ENCODE results near the gene IL23A. TPM values are rescaled to one million over a fixed set of nuclear protein-coding genes. Genes with fewer than 3 reads are reported as not detected.

Gene IL23A
- total RNA-seq, 1 experiment from 2014 or later, result 2.0 TPM

DNA sequence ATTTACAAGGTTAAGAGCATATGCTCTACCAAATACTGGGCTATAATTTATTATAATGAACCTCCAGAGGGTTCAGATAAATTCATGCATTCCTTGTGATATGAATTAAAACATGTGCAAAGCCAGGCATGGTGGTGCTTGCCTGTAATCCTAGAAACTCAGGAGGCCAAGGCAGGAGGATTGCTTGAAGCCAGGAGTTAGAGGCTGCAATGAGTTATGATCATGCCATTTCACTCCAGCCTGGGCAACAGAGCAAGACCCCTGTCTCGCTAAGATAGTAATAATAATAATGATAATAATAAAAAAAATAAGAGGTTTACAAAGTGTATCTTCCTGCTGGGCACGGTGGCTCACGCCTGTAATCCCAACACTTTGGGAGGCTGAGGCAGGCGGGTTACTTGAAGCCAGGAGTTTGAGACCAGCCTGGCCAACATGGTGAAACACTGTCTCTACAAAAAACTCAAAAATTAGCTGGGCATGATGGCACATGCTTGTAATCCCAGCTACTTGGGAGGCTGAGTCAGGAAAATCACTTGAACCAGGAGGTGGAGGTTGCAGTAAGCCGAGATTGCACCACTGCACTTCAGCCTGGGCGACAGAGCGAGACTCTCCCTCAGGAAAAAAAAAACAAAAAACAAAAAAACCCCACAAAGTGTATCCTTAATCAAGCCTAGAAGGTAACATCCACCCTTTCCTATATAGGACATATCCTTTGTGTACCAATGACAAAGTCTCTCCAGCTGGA lies 31.3 kb upstream of the IL23A start:
- Histone ChIP-seq H3K9me3 (ENCODE audit: control insufficient read depth, low read depth, low read length) (no peaks in the 10 kb centered on the region), H3K23me2 (ENCODE audit: insufficient read length, low read depth, low read length, poor library complexity, severe bottlenecking) (no peaks in the 10 kb centered on the region), H3K79me1 (ENCODE audit: insufficient read depth, low read depth, low read length, poor library complexity, severe bottlenecking) (no peaks in the 10 kb centered on the region), H3K4ac (ENCODE audit: low read depth, low read length) (no peak overlapping the region), H4K8ac (replicated peaks; ENCODE audit: insufficient read length, low read depth, low read length) (no peak overlapping the region), H3K4me1 (ENCODE audit: insufficient read depth, low read length) (no peaks in the 10 kb centered on the region), H2AK5ac (ENCODE audit: insufficient read length, low read length) (no peak overlapping the region), H4K20me1 (ENCODE audit: control insufficient read depth, insufficient read depth, insufficient read length) (no peaks in the 10 kb centered on the region), H3K27me3 (ENCODE audit: insufficient read depth, low read length) (no peaks in the 10 kb centered on the region), H2AFZ (ENCODE audit: low read length) (no peak overlapping the region), H3T11ph (ENCODE audit: low read length) (no peak overlapping the region), H3K14ac (ENCODE audit: insufficient read depth, low read length) (no peak overlapping the region), H4K5ac (ENCODE audit: insufficient read length, low read depth, low read length) (no peak overlapping the region), H3K23ac (ENCODE audit: insufficient read length, low read depth, low read length) (no peak overlapping the region), H3K9ac (ENCODE audit: extremely low read depth, insufficient read length, low read length) (no peak overlapping the region), H2BK5ac (ENCODE audit: insufficient read length, low read length) (no peak overlapping the region), H2BK20ac (ENCODE audit: low read depth, low read length, poor library complexity, severe bottlenecking) (no peak overlapping the region), H3K79me2 (ENCODE audit: insufficient read depth, low read length) (no peaks in the 10 kb centered on the region), H2BK15ac (ENCODE audit: low read depth, low read length) (no peak overlapping the region), H3K56ac (ENCODE audit: insufficient read length, low read depth, low read length) (no peak overlapping the region), H3K27ac (ENCODE audit: insufficient read length, low read depth, low read length) (no peak overlapping the region), H2BK12ac (ENCODE audit: insufficient read length, low read depth, low read length) (no peak overlapping the region), H4K91ac (ENCODE audit: insufficient read length, low read depth, low read length) (no peak overlapping the region), H2BK120ac (ENCODE audit: low read depth, low read length, poor library complexity, severe bottlenecking) (no peak overlapping the region), H3K18ac (ENCODE audit: insufficient read length, low read depth, low read length) (no peak overlapping the region), H3K4me2 (ENCODE audit: insufficient read depth, insufficient read length, low read length) (no peak overlapping the region)
- Mint-ChIP-seq H3K27ac (no peak overlapping the region), H3K9me3 (no peaks in the 10 kb centered on the region), H3K36me3 (ENCODE audit: insufficient read depth in 1 of 3, low read depth in 3 of 3) (peaks cover 22 to 71% (median 47%) of the 10 kb centered on the region in 3 experiments; a peak in 6 of 7 replicates), H3K4me3 (no peak overlapping the region), H3K27me3 (ENCODE audit: low read depth) (no peaks in the 10 kb centered on the region), H3K4me1 (no peaks in the 10 kb centered on the region)
- no peak for DNase-seq
- WGBS (ENCODE audit: extremely low coverage, insufficient read length, low lambda C conversion rate), result no CpG with 5 or more reads among the region's 7 CpGs
- TF ChIP-seq CTCF (conservative IDR thresholded peaks at IDR 0.05), result no peak
